ENCODE data around the gene DTD2.

The DTD2 gene

DNA sequence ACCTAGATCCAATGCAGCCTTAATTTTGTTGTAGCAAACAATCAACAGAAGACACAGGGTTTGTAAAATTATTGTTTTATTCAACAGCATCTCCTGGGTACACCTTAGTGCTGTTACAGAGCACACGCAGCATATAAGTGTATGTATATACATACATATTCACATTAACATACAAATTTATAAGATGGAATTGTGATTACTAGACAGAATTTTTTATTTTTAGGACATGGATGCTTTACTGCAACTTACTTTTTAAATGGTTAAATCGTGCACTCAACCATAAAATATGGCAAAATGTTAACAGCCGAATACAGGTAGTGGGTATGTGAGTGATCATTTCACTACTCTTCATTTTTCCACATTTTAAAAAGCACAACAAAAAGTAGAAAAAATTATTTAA lies 53.6 kb downstream of the DTD2 start:
- no peak for DNase-seq

DNA sequence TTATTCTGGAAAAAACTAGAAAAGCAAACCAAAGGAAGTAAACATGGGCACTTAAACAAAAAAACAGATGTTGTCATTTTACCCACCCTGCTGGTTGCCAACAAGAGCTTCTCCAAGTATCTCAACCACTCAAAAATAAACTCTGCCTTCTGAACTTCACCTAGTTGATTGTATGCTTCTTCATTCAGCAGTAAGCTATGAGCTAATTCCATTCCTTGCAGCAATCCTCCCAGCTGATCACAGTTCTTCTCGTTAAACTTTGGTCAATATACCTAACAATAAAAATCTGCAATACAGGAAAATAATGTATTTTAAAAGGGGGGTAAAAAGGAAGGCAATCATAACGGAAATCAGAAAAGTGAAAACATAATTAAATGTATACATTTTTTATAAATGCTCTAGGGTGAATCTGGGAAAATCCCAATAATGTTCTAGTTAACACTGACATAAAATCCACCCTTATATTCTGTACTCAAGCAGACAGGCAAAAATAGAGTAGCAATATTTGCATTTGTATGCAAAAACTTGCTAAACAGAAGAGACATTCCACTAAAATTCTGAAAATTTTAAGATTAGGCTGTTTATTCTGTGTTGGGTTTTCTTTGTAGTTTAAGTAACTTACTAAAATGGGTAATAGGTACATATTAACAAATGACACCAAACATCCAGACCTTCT lies 54.4 kb downstream of the DTD2 start:
- no peak for DNase-seq

DNA sequence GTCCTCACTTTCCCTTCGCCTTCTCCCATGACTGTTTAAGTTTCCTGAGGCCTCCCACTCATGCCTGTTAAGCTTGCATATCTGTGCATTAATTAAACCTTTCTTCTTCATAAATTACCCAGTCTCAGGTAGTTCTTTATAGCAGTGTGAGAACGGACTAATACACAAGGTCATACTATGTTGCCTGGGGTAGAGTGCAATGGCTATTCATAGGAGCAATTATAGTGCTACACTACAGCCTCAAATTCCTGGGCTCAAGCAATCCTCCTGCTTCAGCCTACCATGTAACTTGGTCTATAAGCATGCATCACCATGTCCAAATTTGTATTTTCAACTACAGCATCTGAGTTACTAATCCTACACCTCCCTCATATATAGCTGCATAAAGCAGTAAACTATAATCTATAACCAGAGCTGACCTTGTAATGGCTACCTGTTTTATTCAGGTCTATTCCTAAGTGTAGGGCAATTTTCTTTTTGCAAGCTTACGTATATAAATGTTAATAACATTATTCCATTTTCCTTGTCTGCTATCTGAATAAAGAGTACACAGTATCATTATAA lies 55.9 kb downstream of the DTD2 start:
- no peak for DNase-seq

DNA sequence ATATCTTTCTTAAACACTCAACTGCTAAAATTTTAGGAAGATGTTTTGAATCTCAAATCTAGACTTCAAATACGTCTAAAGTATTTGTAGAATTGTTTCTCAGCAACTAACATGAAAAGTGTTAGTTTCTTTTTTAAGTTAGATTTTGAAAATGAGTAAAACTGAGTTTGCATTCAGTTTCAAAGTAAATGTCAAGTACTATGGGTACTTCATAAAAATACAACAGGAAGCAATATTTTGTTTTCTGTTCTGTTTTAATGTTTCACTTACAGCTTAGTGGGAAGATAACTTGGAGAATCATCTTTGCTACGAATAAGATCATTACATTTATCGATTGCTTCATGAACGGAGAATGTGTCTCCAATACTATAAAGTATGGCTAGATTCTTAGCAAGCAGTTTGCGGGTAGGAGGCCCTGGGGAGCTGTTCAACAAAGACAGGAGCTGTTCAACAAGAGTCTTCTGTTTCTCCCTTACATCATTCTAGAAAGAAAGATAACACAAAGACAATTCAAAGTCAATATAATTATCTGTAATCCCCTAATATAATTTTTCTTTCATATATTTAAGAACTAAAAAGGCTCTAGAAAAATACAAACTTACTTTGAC lies 57.2 kb downstream of the DTD2 start:
- no peak for DNase-seq
